ENCODE data around the gene TDRD12. TPM values are rescaled to one million over a fixed set of nuclear protein-coding genes. Genes with fewer than 3 reads are reported as not detected.

Gene TDRD12
- total RNA-seq, 1 experiment from 2014 or later = 1.3 TPM

DNA sequence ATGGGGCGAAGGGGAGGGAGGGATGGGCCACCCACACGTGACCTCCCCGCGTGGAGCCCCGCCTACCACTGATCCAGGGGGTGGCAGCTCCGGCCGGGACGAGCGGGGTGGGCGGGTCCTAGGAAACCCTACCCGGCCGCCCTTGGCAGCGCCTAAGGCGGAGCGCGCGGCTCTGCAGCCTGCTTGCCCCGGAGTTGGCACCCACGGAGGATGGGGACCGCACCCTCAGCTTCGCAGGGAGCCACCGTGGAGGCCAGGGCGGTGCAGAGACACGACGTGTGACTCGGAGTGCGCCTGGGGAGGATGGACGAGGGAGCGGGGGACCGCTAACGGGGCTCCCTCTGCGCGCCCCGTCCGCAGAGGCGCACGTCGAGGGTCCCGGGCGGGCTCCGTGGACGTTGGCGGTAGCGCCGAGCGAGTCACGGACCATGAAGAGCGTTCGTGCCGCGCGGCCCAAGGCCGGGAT lies 43.8 kb upstream of the TDRD12 start, which contains the start of gene RGS9BP:
RGS9BP (plus strand) TSS at position 129 of the 466 bp plus-strand sequence. CDS start 416 bp downstream, outside the sequence.
- H2BK120ac ChIP-seq (ENCODE audit: low read depth, low read length, poor library complexity, severe bottlenecking) = no peak within 1 kb of the TSS
- H3K14ac ChIP-seq (ENCODE audit: insufficient read depth, low read length) = no peak within 1 kb of the TSS
- H2BK5ac ChIP-seq (ENCODE audit: insufficient read length, low read length) = no peak within 1 kb of the TSS
- H3K36me3 Mint-ChIP-seq (ENCODE audit: insufficient read depth in 1 of 3, low read depth in 3 of 3) = peaks cover 0 to 2% (median 0%) of the 10 kb centered on the region in 3 experiments; a peak in 2 of 7 replicates
- H3K9ac ChIP-seq (ENCODE audit: extremely low read depth, insufficient read length, low read length) = no peak within 1 kb of the TSS
- H4K5ac ChIP-seq (ENCODE audit: insufficient read length, low read depth, low read length) = no peak within 1 kb of the TSS
- H3K27ac ChIP-seq (ENCODE audit: insufficient read length, low read depth, low read length) = no peak within 1 kb of the TSS
- no peak within 1 kb of the TSS for H3K27ac Mint-ChIP-seq
- DNase-seq = peak; percentile 66
- H4K91ac ChIP-seq (ENCODE audit: insufficient read length, low read depth, low read length) = no peak within 1 kb of the TSS
- TF ChIP-seq, protein P1, sequence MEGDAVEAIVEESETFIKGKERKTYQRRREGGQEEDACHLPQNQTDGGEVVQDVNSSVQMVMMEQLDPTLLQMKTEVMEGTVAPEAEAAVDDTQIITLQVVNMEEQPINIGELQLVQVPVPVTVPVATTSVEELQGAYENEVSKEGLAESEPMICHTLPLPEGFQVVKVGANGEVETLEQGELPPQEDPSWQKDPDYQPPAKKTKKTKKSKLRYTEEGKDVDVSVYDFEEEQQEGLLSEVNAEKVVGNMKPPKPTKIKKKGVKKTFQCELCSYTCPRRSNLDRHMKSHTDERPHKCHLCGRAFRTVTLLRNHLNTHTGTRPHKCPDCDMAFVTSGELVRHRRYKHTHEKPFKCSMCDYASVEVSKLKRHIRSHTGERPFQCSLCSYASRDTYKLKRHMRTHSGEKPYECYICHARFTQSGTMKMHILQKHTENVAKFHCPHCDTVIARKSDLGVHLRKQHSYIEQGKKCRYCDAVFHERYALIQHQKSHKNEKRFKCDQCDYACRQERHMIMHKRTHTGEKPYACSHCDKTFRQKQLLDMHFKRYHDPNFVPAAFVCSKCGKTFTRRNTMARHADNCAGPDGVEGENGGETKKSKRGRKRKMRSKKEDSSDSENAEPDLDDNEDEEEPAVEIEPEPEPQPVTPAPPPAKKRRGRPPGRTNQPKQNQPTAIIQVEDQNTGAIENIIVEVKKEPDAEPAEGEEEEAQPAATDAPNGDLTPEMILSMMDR (conservative IDR thresholded peaks at IDR 0.05) = no peak
- H2AFZ ChIP-seq (ENCODE audit: low read length) = no peak within 1 kb of the TSS
- peaks cover 19 to 25% of the 10 kb centered on the region in 2 experiments for H3K4me1 Mint-ChIP-seq
- H3K23me2 ChIP-seq (ENCODE audit: insufficient read length, low read depth, low read length, poor library complexity, severe bottlenecking) = peaks cover 9% of the 10 kb centered on the region
- H3K27me3 Mint-ChIP-seq (ENCODE audit: low read depth) = peaks cover 47% of the 10 kb centered on the region
- H3K4me2 ChIP-seq (ENCODE audit: insufficient read depth, insufficient read length, low read length) = peak within 1 kb of the TSS; percentile 92
- H2AK5ac ChIP-seq (ENCODE audit: insufficient read length, low read length) = no peak within 1 kb of the TSS
- H2BK20ac ChIP-seq (ENCODE audit: low read depth, low read length, poor library complexity, severe bottlenecking) = no peak within 1 kb of the TSS
- H3K4ac ChIP-seq (ENCODE audit: low read depth, low read length) = no peak within 1 kb of the TSS
- H3K9me3 Mint-ChIP-seq = peaks cover 0 to 1% of the 10 kb centered on the region in 2 experiments; a peak in 3 of 5 replicates
- no peak within 1 kb of the TSS for H3T11ph ChIP-seq (ENCODE audit: low read length)
- no peak within 1 kb of the TSS for H3K56ac ChIP-seq (ENCODE audit: insufficient read length, low read depth, low read length)
- no peak within 1 kb of the TSS for H4K8ac ChIP-seq (replicated peaks; ENCODE audit: insufficient read length, low read depth, low read length)
- H3K18ac ChIP-seq (ENCODE audit: insufficient read length, low read depth, low read length) = no peak within 1 kb of the TSS
- H2BK15ac ChIP-seq (ENCODE audit: low read depth, low read length) = no peak within 1 kb of the TSS
- H3K79me2 ChIP-seq (ENCODE audit: insufficient read depth, low read length) = peaks cover 15% of the 10 kb centered on the region; the same call in 1 of the 2 replicates
- no peaks in the 10 kb centered on the region for H3K9me3 ChIP-seq (ENCODE audit: control insufficient read depth, low read depth, low read length)
- H2BK12ac ChIP-seq (ENCODE audit: insufficient read length, low read depth, low read length) = no peak within 1 kb of the TSS
- WGBS (ENCODE audit: extremely low coverage, insufficient read length, low lambda C conversion rate) = no CpG with 5 or more reads among the region's 53 CpGs
- peaks cover 18% of the 10 kb centered on the region; the same call in 1 of the 2 replicates for H3K27me3 ChIP-seq (ENCODE audit: insufficient read depth, low read length)
- H4K20me1 ChIP-seq (ENCODE audit: control insufficient read depth, insufficient read depth, insufficient read length) = no peaks in the 10 kb centered on the region
- peaks cover 10% of the 10 kb centered on the region for H3K79me1 ChIP-seq (ENCODE audit: insufficient read depth, low read depth, low read length, poor library complexity, severe bottlenecking)
- H3K4me1 ChIP-seq (ENCODE audit: insufficient read depth, low read length) = no peaks in the 10 kb centered on the region
- H3K23ac ChIP-seq (ENCODE audit: insufficient read length, low read depth, low read length) = no peak within 1 kb of the TSS
- H3K4me3 Mint-ChIP-seq = peak within 1 kb of the TSS; percentile 67 to 81

All from H9 (cell line).